Activated naive CD8-positive, alpha-beta T cell treated with anti-CD3 and anti-CD28 coated beads for 36 hours (primary cell): Measurements from ENCODE around the gene ZNF207. TPM values are rescaled to one million over a fixed set of nuclear protein-coding genes. Genes with fewer than 3 reads are reported as not detected.

ENCODE experiments used
- DNase-seq: peaks from one replicate; pipeline ENCODE4 v3.0.0; 2021
- H3K27ac Mint-ChIP-seq: one replicate; pipeline ENCODE4 v1.8.0; 2022; ENCODE audit warnings: mild to moderate bottlenecking, moderate library complexity, mixed read lengths
- H3K27me3 Mint-ChIP-seq: one replicate; pipeline ENCODE4 v1.8.0; 2022; ENCODE audit warnings: mild to moderate bottlenecking, mixed read lengths
- H3K36me3 Mint-ChIP-seq: one replicate; pipeline ENCODE4 v1.8.0; 2021; ENCODE audit warnings: mild to moderate bottlenecking, mixed read lengths
- H3K4me1 Mint-ChIP-seq: one replicate; pipeline ENCODE4 v1.8.0; 2021; ENCODE audit warnings: mixed read lengths
- H3K4me3 Mint-ChIP-seq: one replicate; pipeline ENCODE4 v1.8.0; 2022; ENCODE audit warnings: mild to moderate bottlenecking, moderate library complexity, mixed read lengths
- H3K9me3 Mint-ChIP-seq: one replicate; pipeline ENCODE4 v1.8.0; 2022; ENCODE audit warnings: mixed read lengths
- total RNA-seq, 2 experiments: library from RNA; stranded (reverse); gene quantifications; one replicate each; pipeline ENCODE4 v1.2.3, GENCODE V29; 2021

ZNF207 gene
- total RNA-seq, 2 experiments from 2014 or later: 210 to 214 TPM

GRCh38 chr17:32323046-32323445 lies 26.9 kb upstream of the ZNF207 start:
- no peak overlapping the region for H3K4me3 Mint-ChIP-seq

GRCh38 chr17:32323811-32324491 lies 26.0 kb upstream of the ZNF207 start:
- H3K4me3 Mint-ChIP-seq: peak overlapping the region; percentile 18
- H3K27ac Mint-ChIP-seq: peak overlapping the region; percentile 66
- peaks cover 2% of the 10 kb centered on the region for H3K27me3 Mint-ChIP-seq
- no peaks in the 10 kb centered on the region for H3K36me3 Mint-ChIP-seq
- peak; percentile 48 for DNase-seq
- peaks cover 30% of the 10 kb centered on the region for H3K4me1 Mint-ChIP-seq
- H3K9me3 Mint-ChIP-seq: no peaks in the 10 kb centered on the region

More at GRCh38 chr17:32323046-32323445, 26.9 kb upstream of the ZNF207 start:
- H3K27ac Mint-ChIP-seq: no peak overlapping the region
- no peaks in the 10 kb centered on the region for H3K36me3 Mint-ChIP-seq
- peaks cover 28% of the 10 kb centered on the region for H3K4me1 Mint-ChIP-seq
- H3K9me3 Mint-ChIP-seq: no peaks in the 10 kb centered on the region
- DNase-seq: no peak
- peaks cover 5% of the 10 kb centered on the region for H3K27me3 Mint-ChIP-seq

GRCh38 chr17:32327911-32328310 lies 22.0 kb upstream of the ZNF207 start:
- H3K9me3 Mint-ChIP-seq: no peaks in the 10 kb centered on the region
- no peak overlapping the region for H3K4me3 Mint-ChIP-seq
- H3K4me1 Mint-ChIP-seq: peaks cover 45% of the 10 kb centered on the region
- H3K27ac Mint-ChIP-seq: no peak overlapping the region
- H3K27me3 Mint-ChIP-seq: no peaks in the 10 kb centered on the region
- DNase-seq: no peak
- H3K36me3 Mint-ChIP-seq: peaks cover 9% of the 10 kb centered on the region

DNA sequence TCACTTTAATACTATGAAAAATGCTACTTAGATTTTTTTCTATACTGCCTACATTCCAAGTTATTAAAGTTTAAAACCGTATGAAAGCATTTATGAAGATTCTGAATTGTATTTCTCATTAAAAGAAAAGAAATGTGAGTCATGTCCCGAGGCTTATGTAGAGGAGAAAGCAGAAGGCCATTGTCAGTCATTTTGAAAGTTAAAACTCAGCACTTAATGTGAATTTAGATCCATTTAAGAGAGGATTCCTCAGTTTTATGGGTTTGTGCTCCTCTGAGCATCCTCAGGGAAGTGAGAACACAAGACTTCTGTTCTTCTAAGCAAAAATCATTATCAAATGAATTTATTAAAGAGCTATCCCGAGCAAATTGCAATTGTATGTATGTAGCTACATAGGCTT lies 19.8 kb upstream of the ZNF207 start:
- H3K27me3 Mint-ChIP-seq: no peaks in the 10 kb centered on the region
- peak overlapping the region; percentile 54 for H3K27ac Mint-ChIP-seq
- no peak overlapping the region for H3K4me3 Mint-ChIP-seq
- peaks cover 13% of the 10 kb centered on the region for H3K36me3 Mint-ChIP-seq
- H3K9me3 Mint-ChIP-seq: no peaks in the 10 kb centered on the region
- no peak for DNase-seq
- peaks cover 29% of the 10 kb centered on the region for H3K4me1 Mint-ChIP-seq

GRCh38 chr17:32331243-32332040 lies 18.5 kb upstream of the ZNF207 start:
- Mint-ChIP-seq H3K4me1 (peaks cover 29% of the 10 kb centered on the region), H3K9me3 (no peaks in the 10 kb centered on the region), H3K36me3 (peaks cover 13% of the 10 kb centered on the region), H3K27me3 (no peaks in the 10 kb centered on the region), H3K27ac (peak overlapping the region; percentile 54), H3K4me3 (peak overlapping the region; percentile 24)
- DNase-seq: no peak

- Mint-ChIP-seq H3K4me3 (no peak overlapping the region), H3K27ac (no peak overlapping the region), H3K36me3 (peaks cover 16% of the 10 kb centered on the region), H3K27me3 (no peaks in the 10 kb centered on the region), H3K4me1 (peaks cover 25% of the 10 kb centered on the region), H3K9me3 (no peaks in the 10 kb centered on the region)
- DNase-seq: no peak
Observed at GRCh38 chr17:32333187-32333586, 16.8 kb upstream of the ZNF207 start.

- DNase-seq: no peak
- Mint-ChIP-seq H3K36me3 (peaks cover 17% of the 10 kb centered on the region), H3K9me3 (no peaks in the 10 kb centered on the region), H3K27me3 (no peaks in the 10 kb centered on the region), H3K4me3 (no peak overlapping the region), H3K4me1 (peaks cover 20% of the 10 kb centered on the region), H3K27ac (no peak overlapping the region)
Observed at GRCh38 chr17:32335046-32335445, 14.9 kb upstream of the ZNF207 start.

DNA sequence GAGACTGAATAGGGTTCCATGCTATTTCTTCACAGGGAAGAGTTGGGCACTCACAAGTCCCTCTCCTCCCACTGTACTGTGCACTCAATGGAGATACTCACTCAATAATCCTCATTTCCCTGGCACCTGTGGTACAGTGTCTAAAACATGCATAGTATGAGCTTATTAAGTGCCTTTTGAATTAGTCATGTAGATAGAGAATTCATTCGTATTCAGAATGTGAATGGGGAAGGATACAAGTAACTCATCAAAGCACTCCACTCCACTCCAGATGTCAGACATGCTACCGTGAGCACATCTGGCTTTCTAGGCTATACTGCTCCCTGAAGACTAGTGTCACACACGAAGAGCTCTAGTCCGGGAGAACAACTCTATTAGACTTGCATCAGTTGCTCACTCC lies 14.3 kb upstream of the ZNF207 start:
- no peaks in the 10 kb centered on the region for H3K9me3 Mint-ChIP-seq
- no peaks in the 10 kb centered on the region for H3K27me3 Mint-ChIP-seq
- peaks cover 19% of the 10 kb centered on the region for H3K36me3 Mint-ChIP-seq
- no peak for DNase-seq
- H3K27ac Mint-ChIP-seq: no peak overlapping the region
- H3K4me1 Mint-ChIP-seq: peaks cover 14% of the 10 kb centered on the region
- no peak overlapping the region for H3K4me3 Mint-ChIP-seq

- no peaks in the 10 kb centered on the region for H3K27me3 Mint-ChIP-seq
- peak; percentile 53 for DNase-seq
- H3K4me1 Mint-ChIP-seq: peaks cover 15% of the 10 kb centered on the region
- H3K4me3 Mint-ChIP-seq: peak overlapping the region; percentile 95
- peak overlapping the region; percentile 98 for H3K27ac Mint-ChIP-seq
- peaks cover 8% of the 10 kb centered on the region for H3K36me3 Mint-ChIP-seq
- H3K9me3 Mint-ChIP-seq: no peaks in the 10 kb centered on the region
Observed at GRCh38 chr17:32341141-32341856, 8.7 kb upstream of the ZNF207 start.

DNA sequence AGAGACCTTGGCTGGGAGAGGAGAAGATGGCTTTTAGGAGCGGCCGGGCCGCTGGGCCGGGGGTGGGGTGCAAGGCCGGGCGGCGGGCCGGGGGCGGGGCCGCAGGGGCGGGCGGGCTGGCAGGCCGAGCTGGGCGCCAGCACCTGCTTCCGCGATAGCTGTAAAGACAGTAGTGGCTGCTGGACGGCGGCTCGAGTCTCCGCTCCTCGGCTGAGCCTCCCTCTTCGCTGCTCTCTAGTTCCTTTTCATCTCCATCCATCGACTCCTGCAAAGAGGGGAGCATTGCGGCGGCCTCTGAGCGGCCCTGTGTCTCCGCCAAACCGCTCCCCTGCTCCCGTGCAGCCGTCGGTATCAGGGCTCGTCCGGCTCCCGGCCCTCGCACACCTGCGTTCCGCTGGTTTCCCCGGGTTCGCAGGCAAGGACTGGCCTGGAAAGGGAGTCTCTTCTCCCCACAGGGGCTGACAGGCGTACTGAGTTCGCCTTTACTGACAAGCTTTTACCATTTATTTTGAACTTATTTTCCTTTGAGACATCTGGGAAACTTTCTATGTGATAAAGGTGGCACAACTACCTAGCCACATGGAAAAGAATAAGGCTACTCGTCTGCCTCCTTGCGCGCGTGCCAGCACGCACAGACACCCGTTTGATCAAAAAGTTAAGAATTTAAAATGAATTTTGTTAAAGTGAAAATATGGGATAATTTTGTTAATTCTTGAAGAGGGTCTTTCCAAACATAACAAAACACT lies 7.9 kb upstream of the ZNF207 start, which contains the start of gene C17orf75:
Gene C17orf75, minus strand, starts transcription at position 317 of the 746 bp plus-strand sequence. Its CDS starts 34 bp downstream, at position 283.
- H3K4me3 Mint-ChIP-seq: peak within 1 kb of the TSS; percentile 95
- no peaks in the 10 kb centered on the region for H3K9me3 Mint-ChIP-seq
- H3K4me1 Mint-ChIP-seq: peaks cover 15% of the 10 kb centered on the region
- H3K27me3 Mint-ChIP-seq: no peaks in the 10 kb centered on the region
- H3K27ac Mint-ChIP-seq: peak within 1 kb of the TSS; percentile 98
- H3K36me3 Mint-ChIP-seq: peaks cover 8% of the 10 kb centered on the region
- DNase-seq: peak; percentile 86

DNA sequence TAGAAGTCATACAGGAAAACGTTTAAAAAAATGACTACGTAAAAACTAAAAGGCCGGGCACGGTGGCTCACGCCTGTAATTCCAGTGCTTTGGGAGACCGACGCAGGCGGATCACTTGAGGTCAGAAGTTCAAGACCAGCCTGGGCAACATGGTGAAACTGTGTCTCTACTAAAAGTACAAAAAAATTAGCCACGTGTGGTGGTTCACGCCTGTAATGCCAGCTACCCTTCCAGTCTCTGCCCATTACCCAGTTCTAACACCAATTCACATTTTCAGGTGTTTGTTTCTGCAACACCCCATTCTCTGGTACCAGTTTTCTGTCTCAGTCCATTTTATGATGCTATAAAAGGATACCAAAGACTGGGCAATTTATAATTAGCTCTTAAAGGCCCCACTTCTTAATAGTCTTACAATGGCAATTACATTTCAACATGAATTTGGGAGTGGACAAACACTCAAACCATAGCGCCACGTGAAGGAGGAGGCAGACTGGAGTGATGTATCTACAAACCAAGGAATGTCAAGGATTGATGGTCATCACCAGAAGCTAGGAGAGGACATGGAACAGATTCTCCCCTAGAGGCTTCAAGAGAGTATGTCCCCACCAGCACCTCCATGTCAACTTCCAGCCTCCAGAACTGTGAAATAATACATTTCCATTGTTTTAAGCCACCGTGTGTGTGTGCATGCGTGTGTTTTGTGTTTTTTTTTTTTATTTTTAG lies 7.2 kb upstream of the ZNF207 start:
- no peak for DNase-seq
- peaks cover 7% of the 10 kb centered on the region for H3K36me3 Mint-ChIP-seq
- H3K27me3 Mint-ChIP-seq: no peaks in the 10 kb centered on the region
- H3K27ac Mint-ChIP-seq: peak overlapping the region; percentile 91
- H3K4me3 Mint-ChIP-seq: peak overlapping the region; percentile 95
- peaks cover 15% of the 10 kb centered on the region for H3K4me1 Mint-ChIP-seq
- no peaks in the 10 kb centered on the region for H3K9me3 Mint-ChIP-seq

GRCh38 chr17:32345951-32346600 lies 3.9 kb upstream of the ZNF207 start:
- DNase-seq: no peak
- no peak overlapping the region for H3K4me3 Mint-ChIP-seq
- peaks cover 24% of the 10 kb centered on the region for H3K4me1 Mint-ChIP-seq
- H3K27ac Mint-ChIP-seq: no peak overlapping the region
- no peaks in the 10 kb centered on the region for H3K9me3 Mint-ChIP-seq
- H3K27me3 Mint-ChIP-seq: no peaks in the 10 kb centered on the region
- peaks cover 15% of the 10 kb centered on the region for H3K36me3 Mint-ChIP-seq

- H3K36me3 Mint-ChIP-seq: peaks cover 31% of the 10 kb centered on the region
Observed at GRCh38 chr17:32348483-32348800, 1.5 kb upstream of the ZNF207 start.

GRCh38 chr17:32349503-32349853 lies 479 bp upstream of the ZNF207 start:
- DNase-seq: no peak
- H3K4me3 Mint-ChIP-seq: peak overlapping the region; percentile 94
- H3K36me3 Mint-ChIP-seq: peaks cover 39% of the 10 kb centered on the region
- H3K9me3 Mint-ChIP-seq: no peaks in the 10 kb centered on the region
- H3K4me1 Mint-ChIP-seq: peaks cover 26% of the 10 kb centered on the region
- no peaks in the 10 kb centered on the region for H3K27me3 Mint-ChIP-seq
- peak overlapping the region; percentile 98 for H3K27ac Mint-ChIP-seq

More at GRCh38 chr17:32348483-32348800, 1.5 kb upstream of the ZNF207 start:
- no peak for DNase-seq
- no peaks in the 10 kb centered on the region for H3K27me3 Mint-ChIP-seq
- peaks cover 19% of the 10 kb centered on the region for H3K4me1 Mint-ChIP-seq
- H3K4me3 Mint-ChIP-seq: peak overlapping the region; percentile 37
- H3K9me3 Mint-ChIP-seq: no peaks in the 10 kb centered on the region
- no peak overlapping the region for H3K27ac Mint-ChIP-seq
